Activated T-helper 1 cell treated with anti-CD3 and anti-CD28 coated beads, Interleukin-12 subunit alpha, Interleukin-12 subunit beta, Interleukin-2, Interleukin-4 antibody, amounts not matched to agents 30 ng/mL and 10 ng/mL and 1 ng/mL, durations not matched to agents 14 hours and 24 hours and 36 hours (primary cell): Measurements from ENCODE around the gene ASPSCR1. TPM values are rescaled to one million over a fixed set of nuclear protein-coding genes. Genes with fewer than 3 reads are reported as not detected.

ENCODE experiments used
- DNase-seq: peaks from one replicate; pipeline ENCODE4 v3.0.0; 2021; ENCODE audit warnings: low spot score
- H3K27ac Mint-ChIP-seq: one replicate; pipeline ENCODE4 v1.8.0; 2021; ENCODE audit warnings: mild to moderate bottlenecking, mixed read lengths
- H3K27me3 Mint-ChIP-seq: one replicate; pipeline ENCODE4 v1.8.0; 2022; ENCODE audit warnings: mild to moderate bottlenecking, moderate library complexity, mixed read lengths; ENCODE audit not compliant: insufficient read depth
- H3K36me3 Mint-ChIP-seq: one replicate; pipeline ENCODE4 v1.8.0; 2021; ENCODE audit warnings: low read depth, mixed read lengths
- H3K4me1 Mint-ChIP-seq: one replicate; pipeline ENCODE4 v1.8.0; 2021; ENCODE audit warnings: low read depth, mixed read lengths
- H3K4me3 Mint-ChIP-seq: one replicate; pipeline ENCODE4 v1.8.0; 2021; ENCODE audit warnings: mild to moderate bottlenecking, moderate library complexity, mixed read lengths
- H3K9me3 Mint-ChIP-seq: one replicate; pipeline ENCODE4 v1.8.0; 2021; ENCODE audit warnings: mixed read lengths
- intact Hi-C: fragments of 100-400 bp; cut with micrococcal nuclease; formaldehyde crosslinking; loops from one replicate; pipeline ENCODE4 v1.15.1; 2024
- total RNA-seq: library from RNA; stranded (reverse); gene quantifications from 2 replicates; pipeline ENCODE4 v1.2.3, GENCODE V29; 2022

The ASPSCR1 gene
- total RNA-seq, 1 donor from 2014 or later: 33.8 TPM

DNA sequence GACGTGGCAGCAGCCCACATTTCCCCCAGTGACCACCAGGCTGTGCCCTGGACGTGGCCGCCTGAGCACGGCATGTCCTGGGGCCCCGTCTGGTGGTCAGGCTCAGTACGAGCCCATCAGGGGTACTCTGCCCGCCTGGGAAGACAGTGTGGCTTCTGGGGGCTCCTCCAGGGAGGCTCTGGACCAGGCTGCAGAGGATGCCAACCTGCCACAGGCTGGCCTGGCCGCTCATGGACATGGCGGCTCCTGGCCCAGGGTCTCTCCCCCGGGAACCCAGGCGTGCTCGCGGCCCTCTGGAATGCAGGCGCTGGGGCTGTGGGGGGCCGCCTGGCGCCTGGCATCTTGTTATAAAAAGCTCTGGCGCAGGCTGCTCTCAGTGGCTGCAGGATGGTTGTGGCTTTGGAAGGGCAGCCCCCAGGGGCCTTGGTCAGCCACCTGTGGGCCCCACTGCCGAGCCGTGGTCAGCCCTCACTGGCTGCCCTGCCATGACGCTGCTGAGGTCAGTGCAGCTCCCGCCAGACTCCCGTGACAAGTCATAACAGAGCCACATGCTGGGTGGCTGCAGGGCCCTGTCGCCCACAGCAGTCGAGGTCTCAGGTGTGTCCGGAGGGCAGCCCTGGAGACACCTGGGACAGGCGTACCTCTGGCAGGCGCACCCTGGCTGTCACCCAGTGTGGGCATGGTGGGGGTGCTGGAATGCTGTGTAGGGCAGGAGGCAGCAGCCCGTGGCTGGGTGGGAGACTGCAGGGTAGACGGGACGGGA, 30.2 kb downstream of the ASPSCR1 start:
- intact Hi-C loops: no loop called here
- Mint-ChIP-seq H3K36me3 (no peaks in the 10 kb centered on the region), H3K9me3 (no peaks in the 10 kb centered on the region), H3K4me3 (no peak overlapping the region), H3K27ac (no peak overlapping the region), H3K27me3 (no peaks in the 10 kb centered on the region), H3K4me1 (no peaks in the 10 kb centered on the region)
- no peak for DNase-seq

DNA sequence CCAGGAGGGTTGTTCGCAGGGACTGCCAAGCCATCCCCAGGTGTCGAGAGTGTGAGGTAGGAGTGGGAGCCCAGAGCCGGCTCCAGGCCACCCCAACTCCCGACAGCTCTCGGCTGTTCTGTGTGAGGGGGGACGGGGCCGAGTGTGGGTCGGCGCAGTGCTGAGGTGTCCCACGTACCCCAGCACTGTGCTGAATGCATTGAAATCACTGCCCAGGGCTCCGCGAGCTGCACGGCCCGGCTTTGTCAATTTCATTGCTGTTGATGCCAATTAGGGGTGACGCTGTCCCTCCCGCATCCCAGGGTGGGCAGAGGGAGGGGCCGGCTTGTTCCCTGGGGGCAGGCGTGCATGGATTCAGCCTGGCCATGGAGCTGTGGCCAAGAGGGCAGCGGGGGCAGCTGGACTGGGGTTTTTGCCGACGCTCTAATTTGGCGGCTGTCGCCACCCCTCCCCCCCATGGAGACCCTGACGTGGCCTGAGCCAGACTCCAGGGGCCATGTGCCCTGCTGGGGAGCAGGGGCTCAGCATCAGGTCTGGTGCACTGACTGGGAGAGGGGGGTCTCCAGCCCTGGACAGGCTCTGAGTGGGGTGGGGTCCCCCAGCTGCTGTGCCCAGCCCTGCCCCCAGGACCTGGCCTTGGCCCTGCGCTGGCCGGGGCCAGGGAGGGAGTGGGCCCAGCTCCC, 31.0 kb downstream of the ASPSCR1 start:
- DNase-seq: no peak
- Mint-ChIP-seq H3K9me3 (no peaks in the 10 kb centered on the region), H3K4me1 (no peaks in the 10 kb centered on the region), H3K4me3 (no peak overlapping the region), H3K36me3 (no peaks in the 10 kb centered on the region), H3K27ac (no peak overlapping the region), H3K27me3 (no peaks in the 10 kb centered on the region)
- intact Hi-C loops: no loop called here

DNA sequence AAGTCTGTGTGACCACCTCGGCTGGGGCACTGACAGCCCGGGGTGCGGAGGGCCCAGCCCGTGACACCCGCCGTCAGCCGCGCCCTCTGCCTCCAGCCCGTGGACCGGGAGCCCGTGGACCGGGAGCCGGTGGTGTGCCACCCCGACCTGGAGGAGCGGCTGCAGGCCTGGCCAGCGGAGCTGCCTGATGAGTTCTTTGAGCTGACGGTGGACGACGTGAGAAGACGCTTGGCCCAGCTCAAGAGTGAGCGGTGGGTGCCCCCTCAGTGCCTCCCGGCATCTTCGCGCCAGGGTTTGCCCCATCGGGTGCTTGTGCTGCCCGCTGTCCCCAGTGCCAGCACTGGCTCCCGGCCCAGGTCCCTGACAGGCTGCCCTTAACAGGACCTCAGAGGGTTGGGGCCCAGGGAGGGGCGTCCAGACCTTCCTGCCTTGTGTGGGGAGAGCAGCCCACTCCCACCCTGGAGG, 31.5 kb downstream of the ASPSCR1 start:
- Mint-ChIP-seq H3K27ac (no peak overlapping the region), H3K9me3 (no peaks in the 10 kb centered on the region), H3K36me3 (no peaks in the 10 kb centered on the region), H3K27me3 (no peaks in the 10 kb centered on the region), H3K4me3 (no peak overlapping the region), H3K4me1 (no peaks in the 10 kb centered on the region)
- intact Hi-C loops: no loop called here
- no peak for DNase-seq

DNA sequence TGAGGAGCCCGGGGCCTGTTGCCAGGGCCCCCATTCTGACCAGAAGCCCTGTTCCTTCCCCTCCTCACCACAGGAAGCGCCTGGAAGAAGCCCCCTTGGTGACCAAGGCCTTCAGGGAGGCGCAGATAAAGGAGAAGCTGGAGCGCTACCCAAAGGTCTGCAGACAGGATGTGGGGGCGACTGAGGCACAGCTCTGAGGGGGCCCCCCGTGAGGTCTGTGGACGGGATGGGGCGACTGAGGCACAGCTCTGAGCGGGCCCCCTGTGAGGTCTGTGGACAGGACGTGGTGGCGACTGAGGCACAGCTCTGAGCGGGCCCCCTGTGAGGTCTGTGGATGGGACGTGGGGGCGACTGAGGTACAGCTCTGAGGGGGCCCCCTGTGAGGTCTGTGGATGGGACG, 32.0 kb downstream of the ASPSCR1 start:
- H3K9me3 Mint-ChIP-seq: no peaks in the 10 kb centered on the region
- H3K27me3 Mint-ChIP-seq: no peaks in the 10 kb centered on the region
- intact Hi-C loops: no loop called here
- H3K4me3 Mint-ChIP-seq: no peak overlapping the region
- DNase-seq: no peak
- no peaks in the 10 kb centered on the region for H3K36me3 Mint-ChIP-seq
- no peak overlapping the region for H3K27ac Mint-ChIP-seq
- H3K4me1 Mint-ChIP-seq: no peaks in the 10 kb centered on the region

DNA sequence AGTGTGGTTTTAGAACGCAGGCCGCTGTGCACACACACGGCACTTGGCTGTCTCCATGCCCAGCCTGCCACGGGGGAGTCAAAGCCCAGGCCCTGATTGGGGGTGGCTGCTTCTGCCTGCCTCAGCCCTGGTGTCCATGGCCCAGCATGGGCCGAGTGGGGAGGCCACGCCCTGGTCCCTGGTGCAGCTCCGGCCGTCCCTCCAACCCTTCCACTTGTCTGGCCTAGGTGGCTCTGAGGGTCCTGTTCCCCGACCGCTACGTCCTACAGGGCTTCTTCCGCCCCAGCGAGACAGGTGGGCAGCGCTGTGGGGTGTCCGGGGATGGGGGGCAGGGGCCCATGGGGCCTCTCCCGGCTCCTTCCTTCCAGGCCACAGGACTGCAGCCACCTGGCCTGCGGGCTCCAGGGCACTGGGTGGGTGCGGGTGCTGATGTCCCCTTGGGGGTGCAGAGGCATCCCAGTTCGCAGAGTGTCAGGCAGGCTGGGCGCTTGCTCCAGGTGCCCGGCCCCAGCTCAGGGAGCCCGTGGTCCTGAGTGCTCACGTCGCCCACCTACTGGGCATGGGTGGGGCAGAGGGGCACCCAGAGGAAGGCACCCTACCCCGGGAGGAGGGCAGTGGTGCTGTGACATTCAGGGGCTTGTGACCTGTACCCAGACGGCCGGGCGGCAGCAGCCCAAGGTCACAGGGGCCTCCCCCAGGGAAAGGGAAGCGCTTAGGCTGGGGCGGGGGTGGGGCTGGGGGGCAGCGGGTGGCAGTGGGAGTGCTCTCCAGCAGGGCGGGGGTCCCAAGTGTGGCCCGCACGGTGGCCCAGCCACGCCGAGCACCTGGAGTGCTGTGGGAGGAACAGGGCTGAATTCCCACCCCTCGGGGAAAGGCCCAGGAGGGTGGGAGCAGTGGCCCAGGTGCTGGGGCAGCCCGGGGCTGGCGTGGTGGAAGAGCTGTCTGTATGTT, 33.4 kb downstream of the ASPSCR1 start:
- Mint-ChIP-seq H3K9me3 (no peaks in the 10 kb centered on the region), H3K36me3 (no peaks in the 10 kb centered on the region), H3K27me3 (no peaks in the 10 kb centered on the region), H3K4me1 (no peaks in the 10 kb centered on the region), H3K27ac (no peak overlapping the region), H3K4me3 (no peak overlapping the region)
- DNase-seq: no peak
- intact Hi-C loops: no loop called here

DNA sequence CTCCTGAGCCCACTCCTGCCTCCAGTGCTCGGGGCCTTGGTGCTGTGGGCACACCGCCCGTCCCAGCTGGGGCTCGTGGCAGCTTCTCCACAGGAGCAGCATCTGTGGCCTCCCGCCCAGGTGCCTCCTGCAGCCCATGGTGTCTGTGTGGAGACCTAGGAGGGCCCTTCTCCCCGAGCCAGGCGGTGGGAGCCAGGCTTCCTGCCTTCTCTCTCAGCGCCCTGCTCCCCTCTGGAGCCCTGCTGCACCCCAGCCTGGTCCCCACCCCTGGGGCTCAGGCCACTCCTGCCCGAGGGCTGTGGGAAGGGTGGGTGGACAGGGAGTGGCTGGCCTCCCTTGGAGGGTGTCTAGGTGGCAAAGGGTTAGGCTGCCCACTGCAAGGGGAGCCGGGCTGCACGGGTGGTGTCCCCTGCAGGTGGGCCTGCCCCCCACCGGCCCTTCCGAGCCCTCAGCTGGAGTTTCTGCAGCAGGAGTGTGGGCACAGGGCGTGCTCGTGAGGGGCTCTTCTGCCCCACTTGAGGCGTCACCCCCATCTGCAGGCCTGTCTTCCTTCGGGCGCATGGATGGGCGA, 34.3 kb downstream of the ASPSCR1 start:
- no peaks in the 10 kb centered on the region for H3K9me3 Mint-ChIP-seq
- H3K36me3 Mint-ChIP-seq: no peaks in the 10 kb centered on the region
- no peaks in the 10 kb centered on the region for H3K4me1 Mint-ChIP-seq
- no peak for DNase-seq
- no peaks in the 10 kb centered on the region for H3K27me3 Mint-ChIP-seq
- no peak overlapping the region for H3K27ac Mint-ChIP-seq
- no peak overlapping the region for H3K4me3 Mint-ChIP-seq
- intact Hi-C loops: loop anchor here (1.0 kb wide), 1 partner anchor 36 kb away; no protein-coding TSS in a partner anchor

DNA sequence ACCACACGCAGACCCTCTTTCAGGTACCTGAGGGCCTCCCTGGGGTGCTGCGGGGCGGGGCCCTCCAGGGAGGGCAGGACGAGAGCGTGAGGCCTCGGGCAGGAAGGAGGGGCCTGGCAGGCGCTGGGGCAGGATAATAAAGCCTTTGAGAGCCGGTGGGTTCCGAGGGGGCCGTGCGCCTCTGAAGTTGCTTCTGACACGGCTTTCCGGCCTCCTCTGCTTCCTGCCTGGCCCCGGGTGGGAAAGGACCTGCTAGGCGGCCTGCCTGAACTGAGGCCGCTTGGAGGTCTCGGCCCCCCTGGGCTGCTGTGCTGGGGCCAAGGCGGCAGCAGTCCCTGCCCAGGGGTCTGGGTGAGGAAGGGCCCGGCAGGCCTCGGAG, 34.8 kb downstream of the ASPSCR1 start:
- H3K9me3 Mint-ChIP-seq: no peaks in the 10 kb centered on the region
- H3K36me3 Mint-ChIP-seq: no peaks in the 10 kb centered on the region
- intact Hi-C loops: loop anchor here (1.0 kb wide), 1 partner anchor 37 kb away; no protein-coding TSS in a partner anchor
- no peaks in the 10 kb centered on the region for H3K4me1 Mint-ChIP-seq
- H3K27ac Mint-ChIP-seq: no peak overlapping the region
- H3K4me3 Mint-ChIP-seq: no peak overlapping the region
- DNase-seq: no peak
- no peaks in the 10 kb centered on the region for H3K27me3 Mint-ChIP-seq

DNA sequence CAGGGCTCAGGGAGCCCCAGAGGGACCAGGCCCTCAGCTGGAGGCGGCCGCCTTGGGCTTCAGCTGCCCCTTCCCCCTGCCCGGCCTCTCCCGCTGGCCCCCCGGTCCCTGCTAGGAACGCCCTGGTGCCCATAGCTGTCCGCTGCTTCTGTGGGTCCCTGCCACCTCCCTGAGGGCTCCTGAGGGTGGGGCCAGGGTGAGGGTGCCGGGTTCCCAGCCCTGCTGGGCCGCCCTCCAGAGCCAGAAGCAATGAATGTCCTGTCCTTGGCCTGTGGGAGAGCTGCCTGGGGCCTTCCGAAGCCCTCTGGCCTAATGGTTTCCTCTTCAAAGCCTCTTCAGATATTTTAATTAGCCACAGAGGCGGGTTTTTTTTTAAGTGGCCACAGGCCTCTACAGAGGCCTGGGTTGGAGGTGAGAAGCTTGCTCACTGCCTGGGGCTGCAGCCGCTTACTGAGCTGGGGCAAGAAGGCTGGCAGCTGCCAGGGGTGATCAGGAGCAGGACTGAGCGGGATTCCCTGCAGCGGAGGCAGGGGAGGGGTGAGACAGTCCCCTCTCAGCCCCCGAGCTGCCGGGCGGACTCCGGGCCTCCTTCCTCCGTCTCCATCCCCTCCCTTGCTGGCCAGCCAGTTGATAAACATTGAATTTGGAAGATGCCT, 35.3 kb downstream of the ASPSCR1 start:
- intact Hi-C loops: loop anchor here (1.0 kb wide), 1 partner anchor 37 kb away; no protein-coding TSS in a partner anchor
- no peak overlapping the region for H3K4me3 Mint-ChIP-seq
- H3K27me3 Mint-ChIP-seq: no peaks in the 10 kb centered on the region
- H3K27ac Mint-ChIP-seq: no peak overlapping the region
- H3K36me3 Mint-ChIP-seq: no peaks in the 10 kb centered on the region
- no peak for DNase-seq
- no peaks in the 10 kb centered on the region for H3K4me1 Mint-ChIP-seq
- H3K9me3 Mint-ChIP-seq: no peaks in the 10 kb centered on the region

DNA sequence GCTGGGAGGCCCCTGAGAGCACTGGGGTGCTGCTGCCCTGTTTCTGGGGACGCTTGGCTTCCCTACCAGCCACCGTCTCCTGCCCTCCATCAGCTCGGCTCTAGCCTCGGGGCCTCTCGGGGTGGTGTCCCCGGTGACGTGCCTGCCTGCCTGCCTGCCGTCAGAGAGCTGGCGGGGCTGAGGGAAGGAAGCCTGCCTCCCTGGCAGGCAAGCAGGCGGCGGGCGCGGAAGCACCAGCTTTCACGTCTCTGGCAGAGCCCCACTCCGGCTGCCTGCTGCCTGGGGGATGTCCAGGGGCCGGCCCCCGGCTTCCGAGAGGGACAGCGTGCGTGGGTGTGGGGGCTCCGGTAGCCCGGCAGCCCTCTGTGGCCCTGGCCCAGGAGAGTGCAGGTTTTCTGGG, 35.9 kb downstream of the ASPSCR1 start:
- Mint-ChIP-seq H3K4me3 (no peak overlapping the region), H3K27me3 (no peaks in the 10 kb centered on the region), H3K4me1 (no peaks in the 10 kb centered on the region), H3K36me3 (no peaks in the 10 kb centered on the region), H3K9me3 (no peaks in the 10 kb centered on the region), H3K27ac (no peak overlapping the region)
- intact Hi-C loops: no loop called here
- no peak for DNase-seq

DNA sequence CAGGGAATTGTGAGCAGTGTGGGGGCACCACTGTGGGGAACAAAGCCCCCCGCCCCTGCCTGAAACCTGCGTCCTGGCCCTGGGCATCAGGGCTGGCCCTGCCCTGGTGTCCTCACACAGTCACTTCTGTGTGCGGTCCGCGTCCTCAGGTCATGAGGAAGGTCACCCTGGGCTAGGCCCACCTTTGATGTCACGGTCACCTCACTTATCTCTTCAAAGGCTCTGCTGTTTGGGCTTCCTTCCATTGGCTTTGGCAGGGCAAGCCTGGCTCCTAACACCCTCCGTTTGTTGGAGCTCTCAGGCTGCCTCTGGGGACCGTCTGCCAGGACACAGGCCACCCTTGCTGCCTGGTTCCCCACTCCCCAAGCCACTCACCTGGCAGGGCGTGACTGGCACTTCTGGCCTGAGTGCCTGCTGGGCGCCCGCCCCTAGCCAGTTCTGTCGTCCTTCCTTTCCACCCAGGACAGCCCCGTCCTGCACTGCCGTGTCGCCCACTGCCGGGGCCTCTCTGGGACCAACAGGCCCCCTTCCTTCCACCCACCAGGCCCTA, 36.4 kb downstream of the ASPSCR1 start:
- no peaks in the 10 kb centered on the region for H3K4me1 Mint-ChIP-seq

DNA sequence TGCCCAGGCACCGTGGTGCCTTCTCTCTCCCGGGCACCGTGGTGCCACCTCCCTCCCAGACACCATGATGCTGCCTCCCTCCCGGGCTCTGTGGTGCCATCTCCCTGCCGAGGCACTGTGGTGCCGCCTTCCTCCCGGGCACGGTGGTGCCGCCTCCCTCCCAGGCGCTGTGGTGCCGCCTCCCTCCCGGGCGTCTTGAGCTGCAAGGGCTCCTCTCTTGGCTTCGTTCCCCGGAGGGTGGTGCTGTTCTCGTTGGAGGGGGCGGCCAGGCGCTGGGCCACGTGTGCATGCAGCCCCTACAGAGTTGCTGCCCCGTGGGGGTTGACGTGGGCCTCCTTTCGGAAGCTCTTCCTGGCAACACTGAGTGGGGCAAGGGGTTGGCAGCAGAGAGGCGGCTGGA, 37.0 kb downstream of the ASPSCR1 start:
- Mint-ChIP-seq H3K27ac (no peak overlapping the region), H3K27me3 (no peaks in the 10 kb centered on the region), H3K4me1 (no peaks in the 10 kb centered on the region)

More for the DNA sequence above, 36.4 kb downstream of the ASPSCR1 start:
- Mint-ChIP-seq H3K9me3 (no peaks in the 10 kb centered on the region), H3K27ac (no peak overlapping the region), H3K4me3 (no peak overlapping the region), H3K36me3 (no peaks in the 10 kb centered on the region), H3K27me3 (no peaks in the 10 kb centered on the region)
- DNase-seq: no peak
- intact Hi-C loops: no loop called here

DNA sequence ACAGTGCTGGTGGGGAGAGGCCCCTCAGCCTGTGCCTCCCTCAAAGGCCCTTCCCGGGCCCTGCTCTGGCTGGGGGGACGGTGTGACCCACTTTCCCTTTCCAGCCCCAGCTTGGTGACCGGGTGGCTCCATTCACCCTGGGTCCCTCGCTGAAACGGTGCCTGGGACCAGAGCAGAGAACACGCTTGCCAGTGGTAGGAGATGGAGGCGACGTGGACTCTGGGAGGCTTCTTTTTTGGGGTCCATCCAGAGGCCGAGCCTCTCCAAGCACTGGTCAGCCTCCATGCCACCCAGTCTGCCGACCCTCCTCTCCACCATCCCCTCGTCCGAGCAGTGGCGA, 37.5 kb downstream of the ASPSCR1 start:
- Mint-ChIP-seq H3K9me3 (no peaks in the 10 kb centered on the region), H3K4me1 (no peaks in the 10 kb centered on the region), H3K4me3 (no peak overlapping the region), H3K36me3 (peaks cover 2% of the 10 kb centered on the region), H3K27me3 (no peaks in the 10 kb centered on the region), H3K27ac (no peak overlapping the region)
- DNase-seq: no peak
- intact Hi-C loops: no loop called here

More for the DNA sequence above, 37.0 kb downstream of the ASPSCR1 start:
- no peaks in the 10 kb centered on the region for H3K9me3 Mint-ChIP-seq
- DNase-seq: no peak
- intact Hi-C loops: no loop called here
- peaks cover 2% of the 10 kb centered on the region for H3K36me3 Mint-ChIP-seq
- no peak overlapping the region for H3K4me3 Mint-ChIP-seq
